G401.6 (cell line): ENCODE measurements around the gene DHRS3.

Experiments used
- FAIRE-seq: peaks from 2 replicates; lab custom pipeline; 2012; peaks lifted over from hg19 to GRCh38; lab: Jason Lieb, UNC

The DHRS3 gene

DNA sequence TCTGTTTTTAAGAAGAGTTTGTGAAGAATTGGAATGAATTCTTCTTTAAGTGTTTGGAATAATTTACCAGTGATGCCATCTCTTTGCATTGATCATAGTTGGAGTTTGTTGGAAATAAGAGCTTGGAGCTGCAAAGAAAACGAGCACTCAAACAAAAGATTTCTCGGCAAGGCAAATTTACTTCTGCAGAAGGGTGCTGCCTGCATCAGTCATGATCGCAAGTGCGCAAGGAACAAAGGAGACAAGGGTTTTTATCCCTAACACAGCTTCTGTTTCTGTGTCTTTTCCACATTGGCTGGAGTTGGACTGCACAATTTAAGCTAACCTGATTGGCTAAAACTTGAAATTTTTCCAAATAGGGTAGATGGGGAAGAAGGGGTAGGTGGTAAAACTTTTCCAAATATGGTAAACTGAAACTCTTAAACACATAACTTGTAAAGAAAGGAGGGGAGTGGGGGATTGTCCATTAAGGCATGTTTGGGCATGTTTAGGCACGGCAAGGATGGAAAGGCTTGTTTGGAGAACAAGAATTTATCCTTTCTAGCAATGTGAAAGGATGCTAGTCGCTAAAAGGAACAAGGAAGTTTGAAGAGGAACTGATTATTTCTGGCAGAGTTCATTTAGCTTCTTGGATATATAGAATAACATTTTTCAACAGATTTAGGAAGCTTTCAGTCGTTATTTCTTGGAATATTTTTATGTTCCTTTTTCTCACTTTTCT lies 22.4 kb upstream of the DHRS3 start:
- FAIRE-seq: no peak

GRCh38 chr1:12637693-12638092 lies 19.7 kb upstream of the DHRS3 start:
- FAIRE-seq: no peak

DNA sequence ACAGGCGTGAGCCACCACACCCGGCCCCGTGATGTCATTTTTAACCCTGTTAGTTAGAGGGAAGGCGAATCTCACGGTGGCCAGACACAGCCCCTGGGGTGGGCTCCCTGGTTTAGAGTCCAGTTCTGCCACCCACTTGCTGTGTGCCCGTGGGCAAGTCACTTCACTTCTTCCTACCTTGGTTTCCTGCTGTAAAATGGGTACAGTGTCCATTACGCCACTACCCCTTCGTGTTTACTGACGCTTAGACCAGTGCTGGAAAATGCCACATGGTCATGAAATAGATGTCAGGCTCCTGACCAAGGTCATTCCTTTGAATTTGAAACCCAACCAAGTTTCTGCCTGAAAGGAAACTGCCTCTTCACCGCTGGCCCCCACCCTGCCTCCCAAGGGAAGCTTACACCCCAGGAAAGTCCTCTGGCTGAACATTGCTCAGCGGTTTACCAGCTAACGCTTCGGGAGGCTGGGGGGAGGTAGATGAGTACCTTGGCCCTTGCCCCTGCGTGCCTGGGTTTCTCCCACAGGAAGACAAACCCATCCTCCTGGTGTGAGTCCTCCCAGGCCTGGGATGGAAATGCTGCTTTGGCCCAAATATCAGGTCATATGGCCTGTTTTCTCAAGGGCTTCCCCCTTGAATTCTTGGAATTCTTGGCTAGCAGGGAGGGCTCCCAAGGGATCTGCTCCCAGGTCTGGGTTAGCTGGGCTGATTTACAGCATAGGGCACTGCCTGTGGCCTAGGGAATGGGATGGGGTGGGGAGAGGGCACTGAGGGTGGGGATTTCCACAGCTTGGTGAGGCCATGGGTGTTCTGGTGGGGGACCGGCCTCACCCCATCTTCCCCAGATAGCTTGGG lies 18.3 kb upstream of the DHRS3 start:
- FAIRE-seq: no peak

- no peak for FAIRE-seq
Observed at GRCh38 chr1:12634696-12635202, 16.7 kb upstream of the DHRS3 start.

GRCh38 chr1:12634156-12634555 lies 16.1 kb upstream of the DHRS3 start:
- no peak for FAIRE-seq

DNA sequence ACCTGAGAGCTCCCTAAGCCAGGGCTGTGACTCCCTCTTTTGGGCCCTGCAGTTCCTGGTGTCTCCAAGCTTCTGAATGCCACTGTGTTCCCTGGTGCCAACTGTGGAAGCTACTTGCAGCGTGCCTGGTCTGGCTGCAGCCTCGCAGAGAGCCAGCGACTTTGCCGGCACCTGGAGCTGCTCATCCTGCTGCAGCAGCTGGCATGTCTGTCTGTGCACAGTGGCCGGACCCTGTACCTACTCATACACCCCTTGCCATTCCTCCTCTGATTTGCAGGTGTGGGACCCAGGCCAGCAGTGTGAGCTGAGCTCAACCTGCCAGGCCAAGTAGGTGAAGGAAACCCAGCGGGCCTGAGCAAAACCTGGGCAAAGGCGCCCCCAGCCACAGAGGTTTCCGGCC lies 13.6 kb upstream of the DHRS3 start:
- no peak for FAIRE-seq

DNA sequence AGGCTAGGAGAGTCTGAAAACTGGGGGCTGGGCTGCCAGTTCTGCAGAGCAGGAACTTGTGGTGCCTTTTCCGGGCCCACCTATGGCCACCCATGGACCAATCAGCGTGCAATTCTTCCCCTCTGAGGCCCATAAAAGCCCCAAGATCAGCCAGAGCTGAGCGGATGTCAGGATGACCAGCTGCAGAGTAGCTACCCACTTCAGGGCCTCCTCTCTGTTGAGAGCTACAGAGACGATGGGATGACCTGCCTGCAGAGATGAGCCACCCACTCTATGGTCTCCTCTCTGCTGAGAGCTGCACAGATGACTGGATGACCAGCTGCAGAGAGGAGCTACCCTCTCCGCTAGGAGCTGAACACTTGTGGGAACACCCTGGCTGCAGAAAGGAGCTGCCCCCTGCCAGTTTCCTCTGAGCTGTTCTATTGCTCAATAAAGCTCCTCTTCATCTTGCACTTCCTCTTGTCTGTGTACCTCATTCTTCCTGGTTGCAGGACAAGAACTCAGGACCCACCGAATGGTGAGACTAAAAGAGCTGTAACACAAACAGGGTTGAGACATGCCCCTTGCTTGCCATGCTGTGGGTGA lies 13.0 kb upstream of the DHRS3 start:
- FAIRE-seq: no peak

- FAIRE-seq: no peak
Observed at GRCh38 chr1:12629985-12630760, 12.2 kb upstream of the DHRS3 start.

GRCh38 chr1:12629511-12629956 lies 11.5 kb upstream of the DHRS3 start:
- no peak for FAIRE-seq

DNA sequence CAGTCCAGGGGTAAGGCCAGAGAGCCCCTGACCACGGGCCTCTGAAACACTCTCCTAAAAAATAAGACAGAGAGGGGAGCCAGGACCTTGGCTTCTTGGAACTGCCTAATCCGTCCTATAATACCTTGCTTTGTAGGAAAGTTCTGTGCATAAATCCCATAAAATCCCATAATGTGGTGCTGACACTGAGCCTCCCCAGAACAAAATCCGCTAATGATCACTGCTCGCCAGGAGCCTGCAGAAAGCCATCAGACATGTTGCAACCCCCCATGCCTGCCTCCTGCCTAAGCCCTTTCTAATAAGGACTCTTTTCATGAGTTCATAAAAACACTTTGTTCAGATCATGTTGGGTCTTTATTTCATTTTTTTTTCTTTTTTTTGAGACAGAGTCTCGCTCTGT lies 9.3 kb upstream of the DHRS3 start:
- FAIRE-seq: no peak

DNA sequence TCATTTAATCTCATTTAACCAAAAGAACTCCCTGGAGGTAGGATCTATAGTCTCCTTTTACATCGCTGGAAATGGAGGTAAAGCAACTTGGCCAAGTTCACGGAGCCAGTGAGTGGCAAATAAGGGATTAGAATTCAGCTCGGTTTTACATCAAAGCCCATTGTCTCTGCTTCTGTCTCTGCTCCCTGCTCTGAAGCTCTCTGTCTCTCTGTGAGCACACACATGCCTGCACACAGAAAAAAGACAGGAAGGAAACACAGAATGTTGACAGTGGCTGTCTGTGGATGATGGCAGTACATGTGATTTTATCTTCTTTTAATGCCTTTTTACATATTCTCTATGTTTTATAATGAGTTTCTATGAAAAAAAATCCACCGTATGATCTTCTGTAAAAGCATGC lies 8.9 kb upstream of the DHRS3 start:
- FAIRE-seq: no peak

DNA sequence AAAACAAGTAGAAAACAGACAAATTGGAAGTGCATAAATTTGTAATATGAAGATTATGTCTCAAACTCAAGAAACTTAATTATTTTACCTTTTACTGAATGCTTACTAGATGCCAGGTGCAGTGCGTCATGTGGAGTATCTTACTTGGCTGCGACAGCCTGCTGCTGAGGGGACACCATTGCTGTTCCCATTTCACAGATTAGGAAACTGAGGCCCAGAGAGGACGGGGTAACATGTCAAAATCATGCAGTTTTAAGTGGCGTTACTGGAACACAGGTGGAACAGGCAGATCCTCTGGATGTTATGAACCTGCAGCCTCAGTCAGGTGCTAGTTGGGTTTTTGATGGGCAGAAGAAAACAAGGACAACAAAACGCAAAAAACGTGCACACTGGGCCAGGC lies 7.3 kb upstream of the DHRS3 start:
- no peak for FAIRE-seq

DNA sequence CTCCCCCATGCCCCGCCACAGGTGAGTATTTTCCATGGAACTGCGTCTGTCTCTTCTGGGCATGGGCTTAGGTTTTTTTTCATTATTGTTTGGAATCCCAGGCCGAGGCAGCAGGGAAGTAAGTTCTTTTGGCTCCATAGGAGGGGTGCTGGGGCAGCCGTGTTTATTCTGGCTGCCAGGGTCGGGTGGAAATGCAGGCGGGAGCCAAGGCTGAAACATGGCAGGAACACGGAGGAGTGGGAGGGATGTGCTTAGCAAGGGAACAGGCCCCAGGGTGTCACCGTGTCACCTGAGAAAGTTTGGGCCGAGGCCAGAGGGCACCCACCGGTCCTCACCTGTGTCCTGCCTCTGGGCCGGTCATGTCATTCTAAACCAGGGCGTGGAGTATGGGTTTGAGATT lies 4.5 kb upstream of the DHRS3 start:
- no peak for FAIRE-seq

DNA sequence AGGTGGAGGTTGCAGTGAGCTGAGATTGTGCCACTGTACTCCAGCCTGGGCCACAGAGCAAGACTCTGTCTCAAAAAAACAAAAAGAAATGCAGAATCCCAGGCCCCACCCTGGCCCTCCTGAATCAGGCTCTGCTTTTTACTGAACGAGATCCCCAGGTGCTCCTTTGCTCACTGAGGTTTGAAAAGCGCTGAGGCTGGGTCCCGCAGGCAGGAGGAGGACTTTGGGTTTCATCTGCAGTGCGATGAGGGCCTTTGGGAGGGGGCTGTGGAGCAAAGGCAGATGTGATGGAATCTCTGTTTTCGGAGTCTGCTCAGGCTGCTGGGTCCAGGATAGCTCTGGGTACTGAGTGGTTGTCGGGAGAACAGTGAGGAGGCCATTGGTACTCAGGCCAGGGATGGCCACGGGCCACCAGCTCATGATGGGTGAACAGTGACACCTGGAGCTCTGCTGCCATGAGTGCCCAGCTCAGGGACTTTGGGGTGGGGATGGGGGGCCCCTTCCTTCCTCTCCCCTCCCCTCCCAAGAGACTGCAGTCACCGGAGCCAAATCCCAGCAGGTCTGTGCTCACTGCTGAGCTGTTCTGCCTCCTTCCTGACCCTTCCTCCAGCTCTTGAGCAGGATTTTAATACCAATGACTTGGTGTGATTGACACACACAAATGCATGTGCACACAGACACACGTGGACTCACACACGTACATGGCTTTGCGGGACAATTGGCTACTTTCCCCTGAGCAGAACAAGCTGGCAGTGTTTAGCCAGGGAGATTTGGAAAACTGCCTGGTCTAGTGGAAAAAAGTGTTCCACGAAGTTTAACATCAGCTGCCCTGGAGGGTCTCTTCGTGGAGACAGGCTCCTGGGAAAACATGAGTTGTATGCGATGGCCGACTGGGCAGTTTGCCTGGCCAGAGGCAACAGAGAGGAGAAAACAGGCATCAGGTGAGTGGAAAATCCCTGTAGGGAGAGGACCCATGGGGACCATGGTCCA lies 3.6 kb upstream of the DHRS3 start:
- FAIRE-seq: no peak

DNA sequence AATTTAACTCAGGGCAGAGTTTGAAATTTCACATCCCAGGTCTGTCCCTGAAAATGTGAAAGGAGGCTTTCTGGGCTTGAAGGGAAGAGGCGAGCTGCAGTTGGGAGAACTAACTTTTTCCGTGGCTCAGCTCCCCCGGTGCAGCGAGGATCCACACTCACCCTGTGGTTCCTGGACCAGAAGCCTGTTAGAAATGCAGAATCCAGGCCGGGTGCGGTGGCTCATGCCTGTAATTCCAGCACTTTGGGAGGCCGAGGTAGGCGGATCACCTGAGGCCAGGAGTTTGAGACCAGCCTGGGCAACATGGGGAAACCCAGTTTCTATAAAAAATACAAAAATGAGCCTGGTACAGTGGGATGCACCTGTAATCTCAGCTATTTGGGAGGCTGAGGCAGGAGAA lies 2.9 kb upstream of the DHRS3 start:
- FAIRE-seq: no peak

GRCh38 chr1:12620488-12620865 lies 2.5 kb upstream of the DHRS3 start:
- no peak for FAIRE-seq

DNA sequence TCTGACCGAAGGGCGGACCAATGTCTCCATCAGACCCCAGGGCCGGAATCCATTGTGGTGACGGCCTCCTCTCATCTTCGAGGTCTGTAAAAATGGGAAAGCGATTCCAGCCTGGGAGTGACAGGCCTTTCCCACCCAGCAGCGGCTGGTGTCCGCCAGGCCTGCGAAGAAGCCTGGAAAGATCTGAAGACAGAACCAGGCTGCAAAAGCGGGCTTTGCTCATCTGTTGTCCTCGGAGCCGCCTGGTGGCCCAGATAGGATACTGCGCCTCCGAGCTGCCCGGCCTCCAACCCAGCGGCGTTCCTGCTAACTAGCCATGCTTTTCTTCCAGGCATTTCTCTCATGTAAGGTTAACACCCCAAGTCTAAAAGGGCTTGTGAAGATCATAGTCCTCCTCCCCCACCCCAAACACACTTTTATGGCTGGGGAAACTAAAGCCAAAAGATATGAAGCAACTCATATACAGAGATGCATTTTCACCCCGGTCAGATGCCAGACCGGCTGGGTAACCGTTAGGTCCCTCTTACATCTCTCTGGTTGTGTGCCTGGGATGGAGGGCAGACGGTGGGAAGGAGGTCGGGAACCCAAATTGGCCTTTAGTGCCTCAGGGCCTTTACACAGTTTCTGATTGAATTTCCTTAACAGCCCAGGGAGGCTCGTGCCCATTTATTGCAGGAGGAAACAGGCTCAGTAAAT lies 1.9 kb upstream of the DHRS3 start:
- peak; percentile 57 for FAIRE-seq

- FAIRE-seq: no peak
Observed at GRCh38 chr1:12618965-12619791, 1.2 kb upstream of the DHRS3 start.

GRCh38 chr1:12618661-12618964 lies 603 bp upstream of the DHRS3 start:
- no peak for FAIRE-seq

- no peak for FAIRE-seq
Observed at GRCh38 chr1:12617511-12617900, 504 bp downstream of the DHRS3 start.
